Thoracic aorta (tissue), 2 donors: ENCODE data around the gene ANKRD40. TPM values are rescaled to one million over a fixed set of nuclear protein-coding genes. Genes with fewer than 3 reads are reported as not detected.

ENCODE experiments used
- ATAC-seq: fragments of 150-250 bp; one replicate; pipeline ENCODE4 v1.8.0; 2017; ENCODE audit warnings: low read depth; ENCODE audit not compliant: insufficient number of reproducible peaks, low FRiP score
- DNase-seq: peaks from one replicate; pipeline ENCODE4 v3.0.0-alpha.2; 2020; ENCODE audit warnings: low spot score
- H3K27ac ChIP-seq, 2 donors: fragments of 200-600 bp; sonication (generic); 1 replicate in 1 of 2; 2 replicates in 1 of 2; pipeline ENCODE4 v1.5.1; 2016; ENCODE audit warnings: mild to moderate bottlenecking in 2 of 2, moderate library complexity in 2 of 2
- H3K27me3 ChIP-seq: fragments of 200-600 bp; sonication (generic); replicated peaks from 2 replicates; pipeline ENCODE4 v1.6.0; 2016; ENCODE audit warnings: mild to moderate bottlenecking; ENCODE audit not compliant: insufficient read depth
- H3K36me3 ChIP-seq: fragments of 200-600 bp; sonication (generic); one replicate; pipeline ENCODE4 v1.5.1; 2016
- H3K4me1 ChIP-seq, 2 donors: fragments of 200-600 bp; sonication (generic); 1 replicate in 1 of 2; 2 replicates in 1 of 2; pipeline versions ENCODE4 v1.5.1 to v1.6.0; 2016; ENCODE audit warnings: low read depth in 2 of 2, mild to moderate bottlenecking in 1 of 2; ENCODE audit not compliant: control insufficient read depth in 1 of 2
- H3K4me3 ChIP-seq: fragments of 200-600 bp; sonication (generic); 2 replicates; pipeline ENCODE4 v1.5.1; 2016; ENCODE audit warnings: mild to moderate bottlenecking
- H3K9me3 ChIP-seq: fragments of 200-600 bp; sonication (generic); 2 replicates; pipeline ENCODE4 v1.5.1; 2016
- CTCF ChIP-seq: fragments of 200-600 bp; sonication (generic); IDR thresholded peaks from one replicate; pipeline ENCODE4 v1.5.1; 2019; ENCODE audit warnings: antibody characterized with exemption
- total RNA-seq, 2 donors: library from RNA; depleted of rRNA; stranded (reverse); fragments of >200 nt; gene quantifications; one replicate each; pipeline versions ENCODE4 v1.1.0 to v1.2.3, GENCODE V29; 2016

ANKRD40 gene
- total RNA-seq, 2 donors from 2014 or later = 38.6 to 61.9 TPM

- H3K9me3 ChIP-seq = no peaks in the 10 kb centered on the region
- peaks cover 34% of the 10 kb centered on the region for H3K36me3 ChIP-seq
- DNase-seq (no peak), ATAC-seq (no peak)
- H3K4me3 ChIP-seq = no peak overlapping the region
- no peak overlapping the region for H3K27ac ChIP-seq
- H3K27me3 ChIP-seq = no peaks in the 10 kb centered on the region
- H3K4me1 ChIP-seq = peaks cover 24 to 35% of the 10 kb centered on the region in 2 donors
- no peak for TF ChIP-seq CTCF
These were observed 11.3 kb downstream of the ANKRD40 start for GRCh38 chr17:50696365-50696879.

DNA sequence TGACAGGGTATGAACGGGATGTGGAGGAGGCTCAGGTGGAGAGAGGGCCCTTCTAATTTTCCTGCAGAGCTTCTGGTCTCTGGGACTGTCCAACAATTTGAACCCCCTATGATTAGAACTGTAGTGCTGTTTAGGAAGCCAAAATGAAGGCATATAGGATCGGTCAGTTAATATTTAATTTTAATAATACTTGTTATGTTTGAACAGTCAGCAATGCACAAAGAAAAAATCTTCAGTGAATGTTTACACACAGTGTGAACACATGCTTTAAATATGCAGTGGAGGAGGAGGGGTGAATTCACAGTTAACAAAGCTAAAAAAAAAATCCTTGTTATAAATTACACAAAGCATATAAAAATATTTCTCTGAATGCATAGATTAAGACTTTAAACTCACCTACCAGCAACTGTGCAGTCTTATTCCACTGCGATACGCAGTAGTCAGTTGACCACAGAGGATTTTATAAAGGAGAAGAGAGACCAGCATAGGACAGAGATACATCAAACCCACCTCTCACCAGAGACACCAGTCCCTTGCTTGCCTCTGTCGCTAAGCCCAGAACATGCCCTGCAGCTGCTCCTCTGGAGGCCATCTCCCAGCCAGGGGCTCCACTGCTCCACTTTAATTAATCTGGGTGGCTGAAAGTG, 14.6 kb downstream of the ANKRD40 start:
- no peak for TF ChIP-seq CTCF
- DNase-seq = no peak
- Histone ChIP-seq H3K27me3 (no peaks in the 10 kb centered on the region), H3K4me1 (peaks cover 36 to 67% of the 10 kb centered on the region in 2 donors), H3K27ac (peak overlapping the region; percentile 57 to 59), H3K36me3 (peaks cover 25% of the 10 kb centered on the region), H3K9me3 (no peaks in the 10 kb centered on the region), H3K4me3 (no peak overlapping the region)
- no peak for ATAC-seq

DNA sequence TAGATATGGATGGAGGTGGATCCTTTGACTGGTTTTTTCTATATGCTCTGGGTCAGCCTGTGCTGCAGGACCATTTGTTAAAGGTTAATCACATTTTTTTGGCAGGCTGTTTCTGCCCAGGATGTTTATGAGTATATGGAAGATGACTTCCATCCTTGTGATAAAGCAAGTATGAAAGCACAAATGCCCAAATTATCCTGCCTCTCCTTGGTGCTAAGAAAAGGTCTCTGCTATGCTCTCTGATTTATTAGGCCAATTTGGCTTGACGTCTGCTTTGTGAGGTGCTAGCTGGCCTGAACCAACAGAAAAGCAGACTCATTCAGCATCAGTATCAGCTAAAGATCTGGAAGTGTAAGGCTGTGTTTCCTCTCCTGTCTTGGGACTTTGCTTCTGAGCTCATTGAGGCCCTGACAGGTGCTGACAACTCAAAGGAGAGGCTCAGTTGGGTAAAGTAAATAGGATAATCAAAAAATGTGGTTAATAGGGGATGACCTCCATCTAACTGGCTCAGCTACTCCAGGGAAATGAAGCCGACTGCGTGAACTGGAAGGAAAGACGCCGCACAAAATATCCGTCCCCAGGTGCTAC, 15.2 kb downstream of the ANKRD40 start:
- Histone ChIP-seq H3K36me3 (peaks cover 20% of the 10 kb centered on the region), H3K27ac (peak overlapping the region; percentile 57 to 59), H3K27me3 (no peaks in the 10 kb centered on the region), H3K4me3 (no peak overlapping the region), H3K9me3 (no peaks in the 10 kb centered on the region), H3K4me1 (peaks cover 38 to 72% of the 10 kb centered on the region in 2 donors)
- ATAC-seq (no peak), DNase-seq (no peak)
- TF ChIP-seq CTCF = no peak

- ATAC-seq (no peak), DNase-seq (no peak)
- Histone ChIP-seq H3K4me1 (peaks cover 45 to 79% of the 10 kb centered on the region in 2 donors), H3K27ac (peak overlapping the region in 1 of 2 donors; percentile 57), H3K27me3 (no peaks in the 10 kb centered on the region), H3K9me3 (no peaks in the 10 kb centered on the region), H3K4me3 (no peak overlapping the region), H3K36me3 (peaks cover 12% of the 10 kb centered on the region)
- no peak for TF ChIP-seq CTCF
These were observed 15.9 kb downstream of the ANKRD40 start for GRCh38 chr17:50691550-50692447.
